ENCODE measurements around the gene FAM114A2.

FAM114A2 gene

DNA sequence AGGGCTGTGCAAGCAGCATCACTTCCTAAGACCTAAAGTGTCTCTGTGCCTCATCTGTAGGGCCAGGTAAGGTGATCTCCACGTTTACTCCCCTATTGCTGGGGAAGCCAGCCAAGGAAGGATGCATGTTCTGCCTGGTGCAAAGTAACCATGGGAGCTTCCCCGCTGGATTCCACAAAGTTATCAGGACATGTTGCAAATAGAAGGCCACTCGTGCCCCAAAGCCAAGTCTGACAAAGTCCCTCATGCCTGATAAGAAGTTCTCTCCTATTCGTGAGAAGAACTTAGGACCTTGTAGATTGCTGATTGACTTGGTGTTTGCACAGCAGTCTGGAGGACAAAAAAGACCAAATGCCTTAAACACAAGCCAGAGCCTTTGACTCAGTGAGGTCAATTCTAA is 81.5 kb downstream of the FAM114A2 start:
- POLR2A ChIA-PET, result no interaction called here
- Histone ChIP-seq H3K4me3 (ENCODE audit: control insufficient read depth in 1 of 7, extremely low read depth in 1 of 7, insufficient read depth in 4 of 7, low read depth in 2 of 7, low read length in 6 of 7) (no peak overlapping the region), H3K27me3 (replicated peaks in 2 of 5; ENCODE audit: control insufficient read depth in 4 of 5, insufficient read depth in 5 of 5, low read length in 4 of 5) (peaks cover 0 to 14% (median 2%) of the 10 kb centered on the region in 5 experiments), H3K9me3 (ENCODE audit: control extremely low read depth in 1 of 5, control insufficient read depth in 4 of 5, insufficient read depth in 2 of 5, low read depth in 1 of 5, low read length in 4 of 5) (peaks cover 0 to 3% (median 0%) of the 10 kb centered on the region in 5 experiments), H3K4me1 (ENCODE audit: control extremely low read depth in 1 of 4, control insufficient read depth in 4 of 4, insufficient read depth in 4 of 4, low read length in 3 of 4) (peaks cover 0 to 10% (median 9%) of the 10 kb centered on the region in 4 experiments), H3K36me3 (ENCODE audit: control insufficient read depth in 4 of 4, insufficient read depth in 4 of 4, low read length in 3 of 4) (no peaks in the 10 kb centered on the region), H3K27ac (ENCODE audit: insufficient read depth in 1 of 2, low read depth in 1 of 2, low read length in 2 of 2, poor library complexity in 1 of 2, severe bottlenecking in 2 of 2) (no peak overlapping the region)
- CTCF ChIA-PET, result interaction anchor here (1.0 to 2.1 kb wide), 3 partner anchors 12 to 564 kb away, joined by 3 to 5 read pairs (median 3); no protein-coding TSS in a partner anchor
- 100% methylated on average over 3 of the region's 4 CpGs for WGBS (ENCODE audit: insufficient coverage)
- DNase-seq, result no peak

DNA sequence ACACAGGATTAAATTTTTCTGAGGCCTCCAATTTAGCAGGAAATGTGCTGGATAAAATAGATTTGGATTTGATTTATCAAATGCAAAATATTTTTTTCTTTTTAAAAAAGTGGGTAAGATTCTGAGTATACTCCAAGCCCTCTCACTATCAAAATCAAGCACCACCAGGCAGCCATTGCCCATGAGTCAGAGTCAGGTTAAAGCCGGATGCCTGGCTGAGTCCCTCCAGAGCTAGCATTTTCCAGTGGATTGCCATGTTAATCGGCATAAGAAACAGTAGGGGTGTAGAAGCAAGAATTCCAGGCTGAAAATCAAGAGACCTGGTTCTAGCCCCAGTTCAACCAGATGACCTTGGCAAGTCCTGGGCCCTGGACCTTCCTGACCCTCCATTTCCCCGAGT is 85.3 kb downstream of the FAM114A2 start:
- H3K27ac ChIP-seq (ENCODE audit: insufficient read depth in 1 of 2, low read depth in 1 of 2, low read length in 2 of 2, poor library complexity in 1 of 2, severe bottlenecking in 2 of 2), result no peak overlapping the region
- no peak for DNase-seq
- POLR2A ChIA-PET, result no interaction called here
- H3K27me3 ChIP-seq (replicated peaks in 2 of 5; ENCODE audit: control insufficient read depth in 4 of 5, insufficient read depth in 5 of 5, low read length in 4 of 5), result peaks cover 0 to 6% (median 1%) of the 10 kb centered on the region in 5 experiments
- WGBS (ENCODE audit: insufficient coverage), result 100% methylated on average over 1 of the region's 3 CpGs
- no peaks in the 10 kb centered on the region for H3K36me3 ChIP-seq (ENCODE audit: control insufficient read depth in 4 of 4, insufficient read depth in 4 of 4, low read length in 3 of 4)
- CTCF ChIA-PET, result interaction anchor here (0.8 kb wide), 1 partner anchor 11 kb away, joined by 4 read pairs; no protein-coding TSS in a partner anchor
- H3K4me3 ChIP-seq (ENCODE audit: control insufficient read depth in 1 of 7, extremely low read depth in 1 of 7, insufficient read depth in 4 of 7, low read depth in 2 of 7, low read length in 6 of 7), result no peak overlapping the region
- no peaks in the 10 kb centered on the region for H3K4me1 ChIP-seq (ENCODE audit: control extremely low read depth in 1 of 4, control insufficient read depth in 4 of 4, insufficient read depth in 4 of 4, low read length in 3 of 4)
- H3K9me3 ChIP-seq (ENCODE audit: control extremely low read depth in 1 of 5, control insufficient read depth in 4 of 5, insufficient read depth in 2 of 5, low read depth in 1 of 5, low read length in 4 of 5), result peaks cover 0 to 3% (median 0%) of the 10 kb centered on the region in 5 experiments

DNA sequence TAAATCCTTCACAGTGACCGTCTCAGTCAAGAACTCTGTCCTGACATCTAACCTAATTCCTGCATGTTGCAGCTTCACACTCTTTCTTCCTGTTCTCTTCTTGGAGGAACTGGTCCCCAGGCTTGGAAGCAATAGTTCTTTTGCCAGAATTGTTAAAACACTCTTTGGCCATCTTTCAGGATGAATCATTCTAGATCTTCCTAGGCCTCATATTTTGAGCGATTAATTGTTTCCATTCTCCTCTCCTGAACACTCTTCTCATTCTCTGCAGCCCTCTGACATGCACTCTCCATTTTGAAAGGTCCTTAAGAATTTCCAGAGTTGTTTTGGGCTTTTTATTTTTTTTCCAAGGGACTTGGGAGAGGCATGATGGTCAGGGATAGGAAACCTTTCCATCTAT is 85.8 kb downstream of the FAM114A2 start:
- no peak for DNase-seq
- peaks cover 0 to 6% (median 1%) of the 10 kb centered on the region in 5 experiments for H3K27me3 ChIP-seq (replicated peaks in 2 of 5; ENCODE audit: control insufficient read depth in 4 of 5, insufficient read depth in 5 of 5, low read length in 4 of 5)
- no peaks in the 10 kb centered on the region for H3K36me3 ChIP-seq (ENCODE audit: control insufficient read depth in 4 of 4, insufficient read depth in 4 of 4, low read length in 3 of 4)
- no peak overlapping the region for H3K27ac ChIP-seq (ENCODE audit: insufficient read depth in 1 of 2, low read depth in 1 of 2, low read length in 2 of 2, poor library complexity in 1 of 2, severe bottlenecking in 2 of 2)
- 94% methylated on average over 2 of the region's 2 CpGs for WGBS (ENCODE audit: insufficient coverage)
- H3K9me3 ChIP-seq (ENCODE audit: control extremely low read depth in 1 of 5, control insufficient read depth in 4 of 5, insufficient read depth in 2 of 5, low read depth in 1 of 5, low read length in 4 of 5), result peaks cover 0 to 3% (median 0%) of the 10 kb centered on the region in 5 experiments
- POLR2A ChIA-PET, result no interaction called here
- H3K4me1 ChIP-seq (ENCODE audit: control extremely low read depth in 1 of 4, control insufficient read depth in 4 of 4, insufficient read depth in 4 of 4, low read length in 3 of 4), result no peaks in the 10 kb centered on the region
- H3K4me3 ChIP-seq (ENCODE audit: control insufficient read depth in 1 of 7, extremely low read depth in 1 of 7, insufficient read depth in 4 of 7, low read depth in 2 of 7, low read length in 6 of 7), result no peak overlapping the region
- CTCF ChIA-PET, result interaction anchor here (0.8 to 2.4 kb wide), 2 partner anchors 12 kb away, joined by 4 to 12 read pairs; no protein-coding TSS in a partner anchor

DNA sequence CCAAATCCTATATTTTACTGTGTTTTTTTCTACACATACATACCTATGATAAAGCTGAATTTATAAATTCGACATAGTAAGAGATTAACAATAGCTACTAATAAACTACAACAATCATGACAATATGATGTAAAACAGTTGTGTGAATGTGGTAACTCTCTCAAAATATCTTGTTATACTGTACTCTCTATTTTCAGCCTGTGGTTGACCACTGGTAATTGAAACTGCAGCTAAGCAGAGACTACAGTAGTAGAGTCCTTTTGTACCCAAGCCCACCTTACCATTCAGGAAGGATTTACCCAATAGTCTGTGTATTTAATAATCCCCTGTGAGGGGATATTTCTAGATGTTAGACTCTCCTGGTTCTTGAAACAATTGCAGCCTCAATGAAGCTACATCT is 86.7 kb downstream of the FAM114A2 start:
- no peak overlapping the region for H3K27ac ChIP-seq (ENCODE audit: insufficient read depth in 1 of 2, low read depth in 1 of 2, low read length in 2 of 2, poor library complexity in 1 of 2, severe bottlenecking in 2 of 2)
- POLR2A ChIA-PET, result no interaction called here
- DNase-seq, result no peak
- peaks cover 0 to 3% (median 0%) of the 10 kb centered on the region in 5 experiments for H3K9me3 ChIP-seq (ENCODE audit: control extremely low read depth in 1 of 5, control insufficient read depth in 4 of 5, insufficient read depth in 2 of 5, low read depth in 1 of 5, low read length in 4 of 5)
- no peaks in the 10 kb centered on the region for H3K4me1 ChIP-seq (ENCODE audit: control extremely low read depth in 1 of 4, control insufficient read depth in 4 of 4, insufficient read depth in 4 of 4, low read length in 3 of 4)
- CTCF ChIA-PET, result interaction anchor here (2.4 kb wide), 1 partner anchor 13 kb away, joined by 12 read pairs; no protein-coding TSS in a partner anchor
- no peak overlapping the region for H3K4me3 ChIP-seq (ENCODE audit: control insufficient read depth in 1 of 7, extremely low read depth in 1 of 7, insufficient read depth in 4 of 7, low read depth in 2 of 7, low read length in 6 of 7)
- H3K36me3 ChIP-seq (ENCODE audit: control insufficient read depth in 4 of 4, insufficient read depth in 4 of 4, low read length in 3 of 4), result no peaks in the 10 kb centered on the region
- H3K27me3 ChIP-seq (replicated peaks in 2 of 5; ENCODE audit: control insufficient read depth in 4 of 5, insufficient read depth in 5 of 5, low read length in 4 of 5), result peaks cover 0 to 6% (median 0%) of the 10 kb centered on the region in 5 experiments
- WGBS (ENCODE audit: insufficient coverage), result no CpG with 5 or more reads among the region's 1 CpG

DNA sequence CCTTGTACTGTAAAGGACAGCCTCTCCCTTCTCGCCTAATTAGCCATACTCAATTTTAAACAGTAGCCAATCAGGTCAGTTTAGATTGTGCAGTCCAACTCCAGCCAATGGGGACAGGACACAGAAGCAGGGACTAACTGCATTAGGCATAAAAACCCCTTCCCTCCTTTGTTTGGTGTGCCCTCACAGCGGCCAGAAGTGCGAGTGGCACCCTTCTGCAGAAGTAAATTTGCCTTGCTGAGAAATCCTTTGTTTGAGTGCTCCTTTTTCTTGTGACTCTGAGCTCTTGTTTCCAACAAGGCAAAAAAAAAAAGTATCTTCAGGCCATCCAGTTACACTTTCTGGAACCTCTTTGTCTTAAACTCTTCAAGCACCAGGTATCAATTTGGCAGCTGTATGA is 97.4 kb downstream of the FAM114A2 start:
- H3K4me3 ChIP-seq (ENCODE audit: control insufficient read depth in 1 of 7, extremely low read depth in 1 of 7, insufficient read depth in 4 of 7, low read depth in 2 of 7, low read length in 6 of 7), result no peak overlapping the region
- no peak for DNase-seq
- no peaks in the 10 kb centered on the region for H3K4me1 ChIP-seq (ENCODE audit: control extremely low read depth in 1 of 4, control insufficient read depth in 4 of 4, insufficient read depth in 4 of 4, low read length in 3 of 4)
- POLR2A ChIA-PET, result no interaction called here
- CTCF ChIA-PET, result no interaction called here
- 100% methylated on average over 2 of the region's 3 CpGs for WGBS (ENCODE audit: insufficient coverage)
- no peaks in the 10 kb centered on the region for H3K27me3 ChIP-seq (replicated peaks in 2 of 5; ENCODE audit: control insufficient read depth in 4 of 5, insufficient read depth in 5 of 5, low read length in 4 of 5)
- H3K27ac ChIP-seq (ENCODE audit: insufficient read depth in 1 of 2, low read depth in 1 of 2, low read length in 2 of 2, poor library complexity in 1 of 2, severe bottlenecking in 2 of 2), result no peak overlapping the region
- H3K9me3 ChIP-seq (ENCODE audit: control extremely low read depth in 1 of 5, control insufficient read depth in 4 of 5, insufficient read depth in 2 of 5, low read depth in 1 of 5, low read length in 4 of 5), result peaks cover 3 to 26% (median 7%) of the 10 kb centered on the region in 5 experiments
- no peaks in the 10 kb centered on the region for H3K36me3 ChIP-seq (ENCODE audit: control insufficient read depth in 4 of 4, insufficient read depth in 4 of 4, low read length in 3 of 4)

Measured in common myeloid progenitor, CD34-positive (primary cell).